Pulmonary artery endothelial cell (primary cell): ENCODE data around the gene STOML3. TPM values are rescaled to one million over a fixed set of nuclear protein-coding genes. Genes with fewer than 3 reads are reported as not detected.
"Not testable (repeated sequence)": the region's sequence is repeated elsewhere in the genome, so short reads cannot be mapped to it uniquely, and the experiment has no call there.

ENCODE experiments used
- DNase-seq: peaks from one replicate; pipeline ENCODE4 v3.0.0-alpha.2; 2011; ENCODE audit warnings: low read depth, low spot score
- total RNA-seq: library from RNA; depleted of rRNA; stranded (reverse); fragments of >200 nt; gene quantifications from 2 replicates; pipeline ENCODE4 v1.2.3, GENCODE V29; 2014

The STOML3 gene
- total RNA-seq: not detected in 2 replicates

- no peak for DNase-seq
Measured at GRCh38 chr13:38990693-38991092, at the start of gene STOML3. STOML3 (minus strand) TSS chr13:38990831; CDS start chr13:38990721, 110 bp downstream.

- no peak for DNase-seq
Measured at GRCh38 chr13:39040206-39040605, 49.6 kb upstream of the STOML3 start.

GRCh38 chr13:39039041-39039440 is 48.4 kb upstream of the STOML3 start:
- DNase-seq: no peak

- DNase-seq: no peak
Measured at GRCh38 chr13:39038569-39039030, 48.0 kb upstream of the STOML3 start.

- peak; percentile 59 for DNase-seq
Measured at GRCh38 chr13:39037880-39038568, 47.4 kb upstream of the STOML3 start, which contains the start of the genes NHLRC3 and PROSER1. NHLRC3 (plus strand) TSS chr13:39038456; CDS start chr13:39038640, 184 bp downstream. PROSER1 (minus strand) TSS chr13:39038089; CDS start chr13:39037242, 847 bp downstream.

- no peak for DNase-seq
Measured at GRCh38 chr13:39037410-39037879, 46.8 kb upstream of the STOML3 start.

GRCh38 chr13:39036212-39036611 is 45.6 kb upstream of the STOML3 start:
- DNase-seq: no peak

GRCh38 chr13:39035799-39036198 is 45.2 kb upstream of the STOML3 start:
- DNase-seq: no peak

- DNase-seq: no peak
Measured at GRCh38 chr13:39035204-39035603, 44.6 kb upstream of the STOML3 start.

GRCh38 chr13:39034085-39034484 is 43.5 kb upstream of the STOML3 start:
- DNase-seq: no peak

GRCh38 chr13:39032150-39032549 is 41.5 kb upstream of the STOML3 start:
- DNase-seq: no peak

GRCh38 chr13:39025433-39025839 is 34.8 kb upstream of the STOML3 start:
- no peak for DNase-seq

- no peak for DNase-seq
Measured at GRCh38 chr13:39023761-39024160, 33.1 kb upstream of the STOML3 start.

- DNase-seq: no peak
Measured at GRCh38 chr13:39023316-39023715, 32.7 kb upstream of the STOML3 start.

- no peak for DNase-seq
Measured at GRCh38 chr13:39020853-39021462, 30.3 kb upstream of the STOML3 start.

GRCh38 chr13:39016787-39017186 is 26.2 kb upstream of the STOML3 start:
- DNase-seq: no peak

- no peak for DNase-seq
Measured at GRCh38 chr13:39016087-39016486, 25.5 kb upstream of the STOML3 start.

GRCh38 chr13:39013462-39013861 is 22.8 kb upstream of the STOML3 start:
- no peak for DNase-seq

GRCh38 chr13:39012608-39013007 is 22.0 kb upstream of the STOML3 start:
- no peak for DNase-seq

- not testable (repeated sequence) for DNase-seq
Measured at GRCh38 chr13:39006371-39007111, 15.9 kb upstream of the STOML3 start.

GRCh38 chr13:38998739-38999138 is 8.1 kb upstream of the STOML3 start:
- no peak for DNase-seq

GRCh38 chr13:38993381-38993780 is 2.8 kb upstream of the STOML3 start:
- DNase-seq: no peak
